HG03442 (cell line): ENCODE measurements around the gene EDC4.
"Not testable (repeated sequence)": the region's sequence is repeated elsewhere in the genome, so short reads cannot be mapped to it uniquely, and the experiment has no call there.

ENCODE experiments used
- ATAC-seq: cut with Tn5 transposase; IDR thresholded peaks from one replicate; pipeline ENCODE4 v1.9.1; 2021; ENCODE audit warnings: mild to moderate bottlenecking, moderate library complexity; ENCODE audit not compliant: unreplicated experiment

The EDC4 gene

DNA sequence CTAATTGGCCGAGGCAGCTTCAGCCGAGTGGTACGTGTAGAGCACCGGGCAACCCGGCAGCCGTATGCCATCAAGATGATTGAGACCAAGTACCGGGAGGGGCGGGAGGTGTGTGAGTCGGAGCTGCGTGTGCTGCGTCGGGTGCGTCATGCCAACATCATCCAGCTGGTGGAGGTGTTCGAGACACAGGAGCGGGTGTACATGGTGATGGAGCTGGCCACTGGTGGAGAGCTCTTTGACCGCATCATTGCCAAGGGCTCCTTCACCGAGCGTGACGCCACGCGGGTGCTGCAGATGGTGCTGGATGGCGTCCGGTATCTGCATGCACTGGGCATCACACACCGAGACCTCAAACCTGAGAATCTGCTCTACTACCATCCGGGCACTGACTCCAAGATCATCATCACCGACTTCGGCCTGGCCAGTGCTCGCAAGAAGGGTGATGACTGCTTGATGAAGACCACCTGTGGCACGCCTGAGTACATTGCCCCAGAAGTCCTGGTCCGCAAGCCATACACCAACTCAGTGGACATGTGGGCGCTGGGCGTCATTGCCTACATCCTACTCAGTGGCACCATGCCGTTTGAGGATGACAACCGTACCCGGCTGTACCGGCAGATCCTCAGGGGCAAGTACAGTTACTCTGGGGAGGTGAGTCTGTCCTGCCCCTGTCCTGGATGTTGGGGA, 36.3 kb downstream of the EDC4 start:
- ATAC-seq = no peak

DNA sequence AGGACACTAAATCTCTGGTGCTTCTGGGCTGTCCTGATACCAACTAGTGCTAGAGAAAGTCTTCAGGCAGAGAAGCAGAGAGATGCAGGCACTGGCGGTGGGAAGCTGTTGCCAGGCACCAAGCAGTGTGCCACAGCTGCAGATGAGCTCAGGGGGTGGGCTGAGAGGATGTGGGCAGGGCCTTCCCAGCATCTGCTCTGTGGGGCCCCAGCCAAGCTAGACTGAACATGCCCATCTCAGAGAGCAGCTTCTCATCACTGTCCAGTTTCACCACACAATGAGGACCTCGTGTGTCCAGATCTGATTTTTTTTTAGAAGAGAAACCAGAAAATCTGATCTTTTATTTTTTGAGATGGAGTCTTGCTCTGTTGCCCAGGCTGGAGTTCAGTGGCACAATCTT, 37.3 kb downstream of the EDC4 start:
- ATAC-seq = no peak

DNA sequence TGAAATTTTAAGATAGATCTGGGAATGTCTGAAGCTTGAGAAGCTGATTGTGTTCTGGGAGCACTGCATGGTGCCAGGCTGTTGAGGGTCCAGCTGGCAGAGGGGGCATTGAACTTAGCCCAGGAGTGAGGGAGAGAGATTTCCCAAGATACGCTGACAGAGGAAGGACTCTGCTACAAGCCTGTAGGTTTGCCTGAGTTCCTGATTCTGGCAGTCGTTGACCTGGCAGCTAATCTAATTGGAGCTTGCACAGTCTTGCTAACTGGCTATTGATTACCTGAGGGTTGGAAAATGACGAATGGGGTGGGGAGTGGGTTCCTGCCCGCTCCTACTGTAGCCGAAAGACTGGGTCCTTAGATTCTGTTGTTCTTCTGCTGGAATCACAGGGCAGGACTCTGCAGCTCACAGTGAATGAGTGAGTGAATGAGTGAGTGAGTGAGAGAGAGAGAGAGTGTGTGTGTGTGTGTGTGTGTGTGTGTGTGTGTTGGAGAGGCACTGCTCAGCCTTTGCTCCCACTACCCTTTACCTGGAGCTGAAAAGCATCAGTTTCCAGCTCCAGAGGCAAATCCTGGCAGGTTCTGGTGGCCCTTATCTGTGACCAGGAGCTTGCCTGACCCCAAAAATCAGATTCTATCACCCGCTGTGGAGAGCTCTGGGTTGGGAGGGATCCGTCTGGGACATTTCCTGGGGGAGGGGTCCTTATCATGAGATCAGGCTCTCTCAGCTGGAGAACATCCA, 42.1 kb downstream of the EDC4 start:
- no peak for ATAC-seq

DNA sequence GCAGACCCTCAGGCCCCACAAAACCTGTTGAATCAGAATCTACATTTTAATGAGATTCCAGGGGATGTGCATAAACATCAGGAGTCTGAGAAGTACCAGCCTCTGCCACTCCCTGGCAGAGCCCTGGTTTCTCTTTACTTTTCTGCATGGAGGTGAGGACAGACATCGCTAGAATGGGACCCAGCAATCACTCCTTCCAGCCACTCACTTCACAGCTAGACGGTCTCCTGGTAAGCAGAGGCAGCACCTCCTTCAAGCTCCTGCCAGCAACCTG, 42.6 kb downstream of the EDC4 start:
- ATAC-seq = not testable (repeated sequence)

DNA sequence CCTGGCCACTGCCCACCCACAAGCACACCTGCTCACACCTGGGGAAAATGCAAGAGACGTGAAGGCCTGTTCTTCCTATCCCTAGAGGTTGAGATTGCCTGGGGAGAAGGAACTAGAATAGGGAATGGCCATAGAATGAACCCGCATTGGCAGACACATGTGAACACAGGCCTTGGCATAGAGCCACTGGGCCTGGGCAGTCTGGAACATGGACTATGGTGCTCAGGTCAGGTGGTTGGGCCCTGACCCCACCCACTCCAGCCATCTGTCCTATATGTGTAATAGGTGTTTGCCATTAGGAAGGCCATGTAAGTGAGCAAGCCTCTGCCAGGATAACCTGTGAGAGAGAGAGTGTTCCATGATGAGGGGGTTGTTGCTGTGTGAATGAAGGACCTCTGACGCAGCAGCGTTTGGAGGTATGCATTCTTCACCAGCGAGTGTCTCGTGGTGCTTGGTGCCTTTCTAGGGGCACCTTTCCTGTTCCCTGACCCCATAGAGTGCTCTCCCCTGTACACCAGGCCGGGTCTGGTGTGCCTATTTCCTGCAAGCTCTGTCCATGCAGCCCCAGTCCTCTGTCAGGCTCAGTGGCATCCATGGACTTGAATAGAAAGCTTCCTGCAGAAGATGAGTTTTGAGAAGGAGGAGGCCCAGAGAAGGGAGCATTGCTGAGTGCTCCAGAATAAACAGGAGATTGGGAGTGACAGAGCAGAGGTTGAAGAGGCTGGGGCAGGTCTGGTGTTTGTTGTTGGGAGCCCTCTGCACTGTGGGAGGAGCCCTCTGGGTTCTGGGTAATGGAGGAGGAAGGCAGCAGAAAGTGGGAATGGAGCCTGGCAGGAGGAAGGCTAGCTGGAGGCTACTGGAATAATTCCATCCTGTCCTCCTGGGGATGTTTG, 43.2 kb downstream of the EDC4 start:
- ATAC-seq = no peak

DNA sequence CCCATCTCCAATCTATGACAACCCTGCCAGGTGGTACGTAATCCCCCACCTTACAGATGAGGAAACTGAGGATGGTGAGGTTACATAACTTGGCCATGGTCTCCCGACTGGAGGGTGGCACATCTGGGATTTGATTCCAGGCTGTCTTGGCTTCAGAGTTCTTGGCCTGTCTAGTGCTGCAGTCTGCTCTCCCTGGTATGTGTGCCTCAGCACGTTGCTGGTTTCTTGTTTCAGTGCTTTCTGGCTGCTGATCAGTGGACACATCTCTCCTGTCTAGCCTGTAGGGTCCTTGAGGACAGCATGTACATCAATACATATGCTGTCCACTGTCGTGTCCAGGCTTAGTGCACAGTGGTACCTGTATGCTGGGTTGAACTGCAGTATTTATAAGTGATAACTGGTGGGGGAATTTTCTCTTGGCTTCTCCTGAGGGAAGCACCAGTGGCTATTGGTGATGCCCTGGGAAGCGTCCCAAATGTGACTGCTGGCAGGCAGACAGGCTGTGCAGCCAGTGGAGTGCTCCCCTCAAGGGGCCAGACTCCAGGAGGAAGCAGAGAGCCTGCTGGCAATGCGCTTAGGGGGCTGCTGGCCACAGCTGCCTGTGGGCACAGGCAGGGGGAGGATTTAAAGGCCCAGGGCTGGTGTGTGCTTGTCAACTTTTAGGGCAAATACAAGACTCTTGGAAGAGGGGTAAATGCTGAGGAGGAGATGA, 44.4 kb downstream of the EDC4 start:
- no peak for ATAC-seq

DNA sequence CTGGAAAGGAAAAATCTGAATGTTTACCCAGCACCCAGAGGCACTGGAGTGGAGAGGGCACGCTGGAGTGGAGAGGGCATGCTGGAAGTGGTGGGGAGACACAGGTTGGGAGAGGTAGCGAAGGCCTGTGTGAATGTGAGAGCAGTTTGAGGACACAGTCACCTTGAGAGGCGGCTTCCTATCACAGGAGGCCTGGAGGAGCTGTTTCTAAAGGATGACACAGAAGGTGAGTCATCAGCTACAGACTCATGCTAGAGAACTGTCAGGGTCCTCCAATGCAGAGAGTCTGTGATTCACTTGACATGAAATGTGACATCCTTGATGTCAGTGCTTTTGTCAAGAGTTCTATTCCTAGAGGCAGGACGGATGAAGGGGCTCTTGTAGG, 45.0 kb downstream of the EDC4 start:
- no peak for ATAC-seq

DNA sequence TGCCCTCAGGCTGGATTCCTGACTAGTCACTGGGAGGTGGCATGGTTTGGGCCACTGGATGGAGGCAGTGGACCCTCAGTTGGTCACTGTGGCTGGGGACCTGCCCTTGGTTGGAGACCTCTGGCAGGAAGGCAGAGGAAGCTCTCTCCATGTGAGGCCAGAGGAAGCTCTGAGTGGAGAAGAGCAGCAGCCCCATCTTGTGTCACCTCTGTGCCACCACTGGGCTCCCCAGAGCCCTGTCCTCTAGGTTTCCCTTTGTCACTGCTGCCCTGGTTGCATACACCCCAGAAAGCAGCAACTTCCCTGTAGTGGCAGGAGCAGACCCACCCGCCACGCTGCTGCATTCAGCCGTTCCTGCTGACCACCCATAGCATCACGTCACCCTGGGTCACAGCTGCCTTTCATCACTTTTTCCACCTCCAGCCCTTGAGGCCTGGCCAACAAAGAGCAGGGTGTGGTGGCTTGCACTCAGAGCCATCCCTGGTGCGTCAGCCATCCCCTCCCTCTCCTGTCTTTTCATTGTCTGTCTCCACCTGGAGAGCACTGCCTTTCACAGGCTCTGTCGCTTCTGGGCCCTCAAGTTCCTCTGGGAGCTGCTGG, 46.9 kb downstream of the EDC4 start:
- no peak for ATAC-seq

DNA sequence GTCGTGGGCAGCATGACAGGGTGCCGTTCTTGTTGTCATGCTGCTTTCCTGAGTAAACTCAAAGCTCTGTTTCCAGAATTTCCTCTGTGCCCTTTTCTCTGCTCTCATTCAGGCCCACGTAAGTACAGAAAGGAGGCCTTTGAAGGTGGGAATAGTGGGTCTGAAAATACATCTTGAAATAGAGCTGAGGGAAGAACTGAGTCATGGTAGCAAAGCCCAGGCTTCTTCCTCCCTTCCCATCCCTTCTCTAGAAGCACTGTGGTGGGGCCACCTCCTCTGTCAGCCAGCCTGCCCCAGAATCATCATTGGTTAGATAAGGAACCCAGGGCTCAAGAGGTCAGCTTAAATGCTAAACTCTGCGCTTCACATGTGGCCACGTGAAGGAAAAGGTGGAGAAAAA, 49.4 kb downstream of the EDC4 start:
- ATAC-seq = no peak

DNA sequence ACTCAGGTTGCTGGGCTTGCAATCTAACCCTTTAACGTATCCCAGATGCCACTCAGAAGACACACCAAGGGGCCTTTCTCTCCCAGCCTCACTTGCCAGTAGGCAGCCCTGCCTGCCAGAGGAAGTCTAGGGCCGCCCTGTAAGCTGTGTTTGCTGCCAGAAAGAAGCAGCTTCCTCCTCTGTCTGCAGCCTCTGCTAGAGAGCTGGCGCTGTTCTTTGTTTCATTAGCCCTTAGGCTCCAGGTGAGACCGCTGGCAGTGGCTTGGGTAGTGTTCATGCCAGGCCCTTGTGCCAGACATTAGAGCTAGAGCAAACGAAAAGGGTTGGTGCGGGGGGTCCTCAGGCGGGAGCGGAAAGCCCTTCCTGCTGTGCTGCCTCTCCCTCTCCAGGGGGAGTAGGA, 49.9 kb downstream of the EDC4 start:
- no peak for ATAC-seq

DNA sequence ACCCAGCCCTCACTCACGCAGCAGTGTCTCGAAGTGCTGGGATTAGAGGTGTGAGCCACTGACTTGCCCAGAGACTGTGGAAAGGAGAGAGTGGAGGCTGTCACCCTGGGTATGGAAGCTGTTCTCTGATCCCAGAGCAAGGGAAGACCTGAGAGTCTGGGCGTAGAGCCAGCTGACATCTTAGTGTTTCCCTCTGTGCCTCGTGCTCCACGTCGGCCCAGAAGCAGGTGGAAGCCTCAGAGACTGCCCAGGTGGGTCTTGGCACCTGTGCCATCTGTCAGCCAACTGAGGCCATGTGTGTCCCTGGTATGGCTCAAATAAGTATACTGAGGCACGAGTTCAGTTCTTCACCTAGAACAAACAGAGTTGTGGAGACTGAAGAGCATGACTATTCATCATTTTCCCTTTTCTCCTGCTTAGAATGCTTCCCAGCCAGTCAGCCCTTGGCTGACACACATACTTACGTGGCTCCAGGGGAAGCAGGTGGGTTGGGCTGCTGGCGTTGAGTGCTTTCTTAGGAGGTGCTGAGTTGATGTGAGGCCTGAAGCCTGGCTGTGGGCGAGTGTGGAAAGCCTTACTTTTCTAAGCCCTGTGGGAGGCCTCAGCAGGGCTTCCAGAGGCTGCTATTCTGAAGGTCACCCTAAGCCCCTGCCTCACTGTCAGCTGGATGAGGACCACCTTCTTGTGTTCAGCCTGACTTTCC, 50.7 kb downstream of the EDC4 start:
- ATAC-seq = no peak

DNA sequence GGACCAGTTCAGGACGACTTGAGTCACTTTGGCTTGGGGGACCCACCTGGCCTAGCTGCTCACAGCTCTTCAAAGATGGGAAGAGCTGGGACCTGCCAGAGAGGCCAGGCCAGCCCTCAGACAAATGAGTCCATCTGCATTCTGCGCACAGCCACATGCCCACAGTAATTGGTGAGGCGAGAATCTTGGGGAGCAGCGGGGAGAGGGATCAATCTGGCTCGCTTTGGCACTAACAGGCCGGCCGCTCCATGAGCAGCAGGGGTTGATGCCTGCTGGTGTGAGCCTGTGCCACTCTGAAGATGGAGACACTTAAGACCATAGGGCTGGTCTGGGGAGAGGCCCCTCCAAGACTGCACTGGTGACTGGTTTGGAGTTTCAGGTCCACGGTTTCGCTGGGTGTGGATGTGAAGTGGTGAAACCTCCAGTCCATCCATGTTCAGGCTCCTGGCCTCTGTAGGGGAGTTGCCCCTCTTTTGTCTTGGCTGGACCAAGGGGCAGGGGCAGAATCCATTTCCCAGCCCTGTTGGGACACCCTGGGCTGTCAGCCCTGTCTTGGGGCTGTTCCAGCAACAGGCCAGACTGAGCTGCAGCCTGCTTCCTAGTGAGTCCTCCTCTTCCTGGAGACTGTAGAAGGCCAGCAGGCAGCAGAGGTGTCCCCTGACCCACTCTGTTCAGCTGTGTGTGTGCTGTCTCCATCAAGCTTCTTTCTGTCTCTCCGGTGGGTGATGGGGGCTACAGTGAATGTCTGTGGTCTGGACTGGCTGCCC, 51.5 kb downstream of the EDC4 start:
- no peak for ATAC-seq

DNA sequence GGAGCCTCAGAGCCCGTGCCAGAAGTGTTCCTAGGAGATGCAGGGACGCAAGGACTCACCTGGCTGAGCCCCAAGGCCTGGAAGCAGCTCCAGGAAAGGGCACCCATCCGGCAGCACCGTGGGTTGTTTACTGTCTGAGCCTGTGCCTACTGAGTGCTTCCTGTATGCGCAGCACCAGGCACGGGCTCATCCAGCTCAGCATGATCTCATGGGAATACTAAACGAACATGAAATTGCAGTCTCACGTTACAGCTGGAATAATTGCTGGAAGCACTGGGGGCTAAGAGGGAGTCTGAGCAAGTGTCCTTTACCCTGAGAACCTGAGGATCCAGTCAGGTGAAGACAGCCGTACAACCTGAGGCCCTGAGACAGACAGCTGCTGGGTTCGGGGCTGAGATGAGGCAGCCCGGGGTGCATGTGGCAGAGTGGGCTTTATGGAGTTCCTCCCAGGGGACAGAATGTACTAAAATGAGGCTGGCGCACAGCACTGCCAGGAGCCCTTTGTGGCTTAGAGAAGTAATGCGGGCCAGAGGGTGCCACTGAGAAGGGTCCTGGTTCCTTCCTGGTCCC, 53.4 kb downstream of the EDC4 start:
- no peak for ATAC-seq

DNA sequence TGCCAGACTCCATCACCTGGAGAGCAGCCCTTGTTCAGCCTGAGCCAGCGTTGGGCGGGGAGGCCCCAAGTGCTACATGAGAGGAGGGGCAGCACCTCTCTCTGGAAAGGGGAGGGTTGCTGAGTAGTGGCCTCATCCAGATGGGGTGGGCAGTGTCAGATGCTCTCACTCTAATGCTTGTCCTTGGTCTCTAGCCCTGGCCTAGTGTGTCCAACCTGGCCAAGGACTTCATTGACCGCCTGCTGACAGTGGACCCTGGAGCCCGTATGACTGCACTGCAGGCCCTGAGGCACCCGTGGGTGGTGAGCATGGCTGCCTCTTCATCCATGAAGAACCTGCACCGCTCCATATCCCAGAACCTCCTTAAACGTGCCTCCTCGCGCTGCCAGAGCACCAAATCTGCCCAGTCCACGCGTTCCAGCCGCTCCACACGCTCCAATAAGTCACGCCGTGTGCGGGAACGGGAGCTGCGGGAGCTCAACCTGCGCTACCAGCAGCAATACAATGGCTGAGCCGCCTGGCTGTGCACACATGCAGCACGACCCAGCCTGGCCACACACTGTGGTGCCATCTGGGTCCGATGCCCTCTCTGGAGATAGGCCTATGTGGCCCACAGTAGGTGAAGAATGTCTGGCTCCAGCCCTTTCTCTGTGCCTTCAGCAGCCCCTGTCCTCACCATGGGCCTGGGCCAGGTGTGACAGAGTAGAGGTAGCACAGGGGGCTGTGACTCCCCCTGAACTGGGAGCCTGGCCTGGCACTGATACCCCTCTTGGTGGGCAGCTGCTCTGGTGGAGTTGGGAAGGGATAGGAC, 54.5 kb downstream of the EDC4 start:
- ATAC-seq = no peak

DNA sequence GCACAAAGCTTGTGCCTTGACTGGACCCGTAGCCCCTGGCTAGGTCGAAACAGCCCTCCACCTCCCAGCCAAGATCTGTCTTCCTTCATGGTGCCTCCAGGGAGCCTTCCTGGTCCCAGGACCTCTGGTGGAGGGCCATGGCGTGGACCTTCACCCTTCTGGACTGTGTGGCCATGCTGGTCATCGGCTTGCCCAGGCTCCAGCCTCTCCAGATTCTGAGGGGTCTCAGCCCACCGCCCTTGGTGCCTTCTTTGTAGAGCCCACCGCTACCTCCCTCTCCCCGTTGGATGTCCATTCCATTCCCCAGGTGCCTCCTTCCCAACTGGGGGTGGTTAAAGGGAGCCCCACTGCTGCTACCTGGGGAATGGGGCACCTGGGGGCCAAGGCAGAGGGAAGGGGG, 55.3 kb downstream of the EDC4 start:
- no peak for ATAC-seq

DNA sequence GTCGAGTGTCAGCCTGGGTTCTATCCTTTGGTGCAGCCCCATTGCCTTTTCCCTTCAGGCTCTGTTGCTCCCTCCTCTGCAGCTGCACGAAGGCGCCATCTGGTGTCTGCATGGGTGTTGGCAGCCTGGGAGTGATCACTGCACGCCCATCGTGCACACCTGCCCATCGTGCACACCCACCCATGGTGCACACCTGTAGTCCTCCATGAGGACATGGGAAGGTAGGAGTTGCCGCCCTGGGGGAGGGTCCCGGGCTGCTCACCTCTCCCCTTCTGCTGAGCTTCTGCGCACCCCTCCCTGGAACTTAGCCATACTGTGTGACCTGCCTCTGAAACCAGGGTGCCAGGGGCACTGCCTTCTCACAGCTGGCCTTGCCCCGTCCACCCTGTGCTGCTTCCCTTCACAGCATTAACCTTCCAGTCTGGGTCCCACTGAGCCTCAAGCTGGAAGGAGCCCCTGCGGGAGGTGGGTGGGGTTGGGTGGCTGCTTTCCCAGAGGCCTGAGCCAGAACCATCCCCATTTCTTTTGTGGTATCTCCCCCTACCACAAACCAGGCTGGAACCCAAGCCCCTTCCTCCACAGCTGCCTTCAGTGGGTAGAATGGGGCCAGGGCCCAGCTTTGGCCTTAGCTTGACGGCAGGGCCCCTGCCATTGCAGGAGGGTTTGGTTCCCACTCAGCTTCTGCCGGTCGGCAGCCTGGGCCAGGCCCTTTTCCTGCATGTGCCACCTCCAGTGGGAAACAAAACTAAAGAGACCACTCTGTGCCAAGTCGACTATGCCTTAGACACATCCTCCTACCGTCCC, 55.9 kb downstream of the EDC4 start:
- ATAC-seq = peak; percentile 49

DNA sequence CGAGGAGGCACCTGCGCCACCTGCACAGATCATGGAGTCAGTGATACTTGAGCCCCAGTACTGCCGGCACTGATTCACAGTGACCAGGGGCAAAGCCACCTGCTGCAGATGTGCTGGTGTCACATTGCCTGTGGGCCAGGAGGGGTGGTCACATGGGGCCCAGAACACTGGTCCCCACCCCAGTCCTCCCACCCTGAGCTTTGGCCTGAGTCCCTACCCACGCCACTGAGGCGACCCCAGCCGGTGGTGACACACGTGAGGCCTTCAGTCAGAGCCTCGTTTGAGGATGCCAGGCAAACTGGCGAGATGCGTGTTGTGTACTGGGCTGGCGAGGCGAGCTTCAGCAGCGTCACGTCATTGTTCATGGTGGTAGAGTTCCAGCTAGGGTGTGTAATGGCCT, 57.3 kb downstream of the EDC4 start:
- ATAC-seq = no peak
